ENCODE measurements around the gene CRAT. TPM values are rescaled to one million over a fixed set of nuclear protein-coding genes. Genes with fewer than 3 reads are reported as not detected.

The CRAT gene
- total RNA-seq, 1 donor from 2014 or later = 19.0 TPM

DNA sequence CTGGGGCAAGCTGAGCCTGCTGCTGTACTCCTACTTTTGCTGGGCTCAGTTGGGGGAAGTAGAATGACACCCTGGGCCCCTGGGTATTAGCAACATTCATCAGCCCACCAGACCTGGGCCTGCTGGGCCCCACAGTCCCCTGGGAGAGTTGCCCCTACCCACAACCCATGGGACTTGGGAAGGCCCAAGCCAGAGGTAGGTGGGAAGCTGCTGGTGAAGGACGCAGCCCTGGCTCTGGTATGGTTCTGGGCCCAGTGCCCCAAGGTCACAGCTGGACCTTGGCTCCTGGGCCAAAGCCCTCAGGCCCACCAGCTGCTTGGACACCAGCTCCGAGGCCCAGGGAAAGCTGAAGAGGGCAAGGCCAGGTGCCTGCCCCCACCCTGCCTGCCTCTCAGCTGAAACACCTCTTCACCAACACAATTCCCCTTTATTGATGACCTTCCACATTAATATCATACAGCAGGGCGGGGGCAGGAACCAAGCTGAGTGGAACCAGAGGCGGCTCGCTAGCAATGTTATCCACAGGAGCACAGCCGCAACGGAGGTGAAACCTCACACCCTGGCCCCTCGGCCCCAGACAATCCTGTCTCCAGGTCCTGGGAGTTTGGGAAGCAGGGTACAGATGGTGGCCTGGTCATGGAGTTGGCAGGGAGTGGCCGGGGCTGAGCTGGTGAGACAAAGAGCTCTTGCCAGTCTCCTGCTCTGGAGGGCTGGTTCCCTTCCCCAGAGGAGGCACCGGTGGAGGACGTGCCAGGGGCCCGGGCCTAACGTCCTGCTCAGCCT is 16.0 kb downstream of the CRAT start:
- Mint-ChIP-seq H3K27me3 (no peaks in the 10 kb centered on the region), H3K9me3 (ENCODE audit: low read depth) (no peaks in the 10 kb centered on the region), H3K4me3 (ENCODE audit: low read depth) (no peak overlapping the region), H3K4me1 (ENCODE audit: low read depth) (no peaks in the 10 kb centered on the region), H3K27ac (no peak overlapping the region), H3K36me3 (ENCODE audit: insufficient read depth) (peaks cover 8% of the 10 kb centered on the region)
- TF ChIP-seq, protein P1, sequence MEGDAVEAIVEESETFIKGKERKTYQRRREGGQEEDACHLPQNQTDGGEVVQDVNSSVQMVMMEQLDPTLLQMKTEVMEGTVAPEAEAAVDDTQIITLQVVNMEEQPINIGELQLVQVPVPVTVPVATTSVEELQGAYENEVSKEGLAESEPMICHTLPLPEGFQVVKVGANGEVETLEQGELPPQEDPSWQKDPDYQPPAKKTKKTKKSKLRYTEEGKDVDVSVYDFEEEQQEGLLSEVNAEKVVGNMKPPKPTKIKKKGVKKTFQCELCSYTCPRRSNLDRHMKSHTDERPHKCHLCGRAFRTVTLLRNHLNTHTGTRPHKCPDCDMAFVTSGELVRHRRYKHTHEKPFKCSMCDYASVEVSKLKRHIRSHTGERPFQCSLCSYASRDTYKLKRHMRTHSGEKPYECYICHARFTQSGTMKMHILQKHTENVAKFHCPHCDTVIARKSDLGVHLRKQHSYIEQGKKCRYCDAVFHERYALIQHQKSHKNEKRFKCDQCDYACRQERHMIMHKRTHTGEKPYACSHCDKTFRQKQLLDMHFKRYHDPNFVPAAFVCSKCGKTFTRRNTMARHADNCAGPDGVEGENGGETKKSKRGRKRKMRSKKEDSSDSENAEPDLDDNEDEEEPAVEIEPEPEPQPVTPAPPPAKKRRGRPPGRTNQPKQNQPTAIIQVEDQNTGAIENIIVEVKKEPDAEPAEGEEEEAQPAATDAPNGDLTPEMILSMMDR (IDR thresholded peaks at IDR 0.05; ENCODE audit: unreplicated experiment) = no peak
- no peak for DNase-seq (ENCODE audit: low spot score, unreplicated experiment)

DNA sequence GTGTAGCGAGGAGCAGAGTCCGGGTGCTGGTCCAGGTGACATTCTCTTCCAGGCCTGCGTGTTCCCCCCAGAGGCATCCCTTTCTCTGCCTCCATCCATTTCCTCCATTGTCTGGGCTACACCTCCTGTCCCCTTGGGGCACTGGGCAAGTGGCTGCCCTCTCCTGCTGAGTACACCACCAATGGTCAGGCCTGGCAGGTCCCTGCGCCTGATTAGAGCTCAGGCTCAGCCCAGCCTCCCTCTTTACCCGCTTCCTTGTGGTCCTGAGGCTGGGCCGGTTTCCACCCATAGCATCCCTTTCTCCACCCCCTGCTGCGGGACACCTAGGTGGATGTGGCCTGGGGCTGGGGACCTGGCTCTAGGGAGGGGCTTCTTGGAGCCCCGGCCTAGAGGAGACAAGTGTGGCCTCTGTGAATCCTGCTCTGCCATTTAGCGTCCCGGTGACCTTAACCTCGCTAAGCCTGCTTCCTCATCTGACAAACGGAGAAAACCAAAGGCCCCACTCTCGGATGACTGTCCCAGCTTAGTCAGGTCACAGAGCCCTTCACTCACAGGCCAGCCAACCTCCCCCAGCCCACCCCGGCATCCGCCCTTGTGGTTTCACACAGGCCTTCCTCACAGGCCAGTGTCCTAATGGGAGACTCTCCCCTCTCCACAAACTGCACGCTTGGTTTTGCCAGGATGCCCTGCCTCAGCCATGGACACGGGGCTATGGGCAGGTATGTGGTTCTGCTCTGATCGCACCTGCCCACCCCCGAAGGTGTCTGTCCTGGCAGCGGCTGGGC is 16.8 kb downstream of the CRAT start:
- DNase-seq (ENCODE audit: low spot score, unreplicated experiment) = no peak
- Mint-ChIP-seq H3K4me3 (ENCODE audit: low read depth) (no peak overlapping the region), H3K27ac (peak overlapping the region; percentile 33), H3K9me3 (ENCODE audit: low read depth) (no peaks in the 10 kb centered on the region), H3K4me1 (ENCODE audit: low read depth) (no peaks in the 10 kb centered on the region), H3K27me3 (no peaks in the 10 kb centered on the region), H3K36me3 (ENCODE audit: insufficient read depth) (peaks cover 8% of the 10 kb centered on the region)
- TF ChIP-seq, protein P1 (IDR thresholded peaks at IDR 0.05; ENCODE audit: unreplicated experiment) = no peak

DNA sequence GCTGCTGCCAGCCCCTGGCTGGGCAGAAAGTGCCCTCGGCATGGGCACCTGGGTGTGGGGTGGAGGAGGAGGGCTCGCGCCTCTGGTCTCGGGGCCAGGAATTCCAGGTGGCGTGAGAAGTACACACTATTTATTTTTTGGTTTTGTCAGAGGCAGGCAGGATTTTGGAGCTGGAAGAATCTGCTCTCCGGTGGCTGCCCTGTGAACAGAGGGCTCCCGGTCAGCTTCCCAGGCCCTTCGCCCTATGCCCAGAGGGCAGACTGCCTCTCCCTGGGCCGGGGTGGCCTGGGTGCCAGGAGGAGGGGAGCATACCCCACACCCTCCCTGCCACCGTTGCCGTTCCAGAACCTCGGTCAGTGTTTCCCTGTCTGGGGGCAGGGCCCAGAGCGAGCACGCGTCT is 21.3 kb downstream of the CRAT start:
- H3K4me1 Mint-ChIP-seq (ENCODE audit: low read depth) = no peaks in the 10 kb centered on the region
- H3K27me3 Mint-ChIP-seq = no peaks in the 10 kb centered on the region
- H3K4me3 Mint-ChIP-seq (ENCODE audit: low read depth) = no peak overlapping the region
- TF ChIP-seq, protein P1 (IDR thresholded peaks at IDR 0.05; ENCODE audit: unreplicated experiment) = no peak
- H3K27ac Mint-ChIP-seq = no peak overlapping the region
- DNase-seq (ENCODE audit: low spot score, unreplicated experiment) = no peak
- peaks cover 5% of the 10 kb centered on the region for H3K36me3 Mint-ChIP-seq (ENCODE audit: insufficient read depth)
- no peaks in the 10 kb centered on the region for H3K9me3 Mint-ChIP-seq (ENCODE audit: low read depth)

DNA sequence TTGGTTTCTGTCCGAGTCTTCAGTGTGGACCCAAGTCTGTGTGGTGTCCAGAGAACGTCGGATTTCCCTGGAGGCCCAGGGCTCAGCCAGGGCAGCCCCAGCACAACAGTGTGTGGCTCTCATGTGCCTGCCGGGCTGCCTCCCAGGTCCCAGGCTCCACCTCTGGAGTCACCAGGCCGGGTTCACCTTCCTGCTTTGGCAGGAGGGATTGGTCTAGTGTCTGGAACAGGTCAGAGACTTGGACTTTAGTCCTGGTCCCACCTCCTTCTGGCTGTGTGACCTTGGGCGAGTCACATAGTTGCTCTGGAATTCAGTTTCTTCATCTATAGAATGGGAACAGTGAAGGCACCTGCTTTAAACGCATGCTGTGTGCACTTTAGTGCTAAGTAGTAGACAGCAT is 26.5 kb downstream of the CRAT start:
- peaks cover 2% of the 10 kb centered on the region for H3K36me3 Mint-ChIP-seq (ENCODE audit: insufficient read depth)
- H3K4me3 Mint-ChIP-seq (ENCODE audit: low read depth) = no peak overlapping the region
- H3K9me3 Mint-ChIP-seq (ENCODE audit: low read depth) = no peaks in the 10 kb centered on the region
- H3K27me3 Mint-ChIP-seq = no peaks in the 10 kb centered on the region
- no peak for DNase-seq (ENCODE audit: low spot score, unreplicated experiment)
- TF ChIP-seq, protein P1 (IDR thresholded peaks at IDR 0.05; ENCODE audit: unreplicated experiment) = no peak
- H3K27ac Mint-ChIP-seq = no peak overlapping the region
- peaks cover 10% of the 10 kb centered on the region for H3K4me1 Mint-ChIP-seq (ENCODE audit: low read depth)

DNA sequence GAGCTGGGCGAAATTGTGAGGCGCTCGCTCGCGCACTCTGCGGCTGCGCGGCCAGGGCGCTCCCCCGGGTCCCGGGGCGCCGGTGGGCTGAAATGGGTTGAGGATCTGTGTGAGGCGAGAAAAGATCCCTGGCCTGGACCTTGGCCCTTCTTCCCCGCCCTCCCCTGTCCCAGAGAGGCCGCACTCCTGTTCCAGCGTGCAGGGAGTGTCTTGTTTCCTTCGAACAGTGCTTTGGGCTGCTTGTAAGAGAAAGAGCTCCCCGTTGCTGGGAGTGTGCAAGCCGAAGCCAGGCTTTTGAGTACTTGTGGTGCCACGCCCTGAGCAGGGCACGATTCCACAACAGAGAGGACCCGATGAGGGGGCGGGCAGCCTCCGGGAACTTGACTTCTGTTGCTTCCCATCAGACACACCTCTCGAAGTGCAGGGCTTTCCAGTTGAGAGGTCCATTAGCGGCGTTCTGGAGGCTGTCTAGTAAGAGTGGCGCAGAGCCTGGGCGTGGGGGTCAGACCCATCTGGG is 29.1 kb downstream of the CRAT start:
- peaks cover 10% of the 10 kb centered on the region for H3K4me1 Mint-ChIP-seq (ENCODE audit: low read depth)
- H3K27me3 Mint-ChIP-seq = no peaks in the 10 kb centered on the region
- no peaks in the 10 kb centered on the region for H3K9me3 Mint-ChIP-seq (ENCODE audit: low read depth)
- no peak for DNase-seq (ENCODE audit: low spot score, unreplicated experiment)
- H3K36me3 Mint-ChIP-seq (ENCODE audit: insufficient read depth) = peaks cover 2% of the 10 kb centered on the region
- peak overlapping the region; percentile 67 for H3K27ac Mint-ChIP-seq
- TF ChIP-seq, protein P1 (IDR thresholded peaks at IDR 0.05; ENCODE audit: unreplicated experiment) = no peak
- peak overlapping the region; percentile 90 for H3K4me3 Mint-ChIP-seq (ENCODE audit: low read depth)
